Astrocyte (in vitro differentiated cells and primary cell): ENCODE results near the gene CD34. TPM values are rescaled to one million over a fixed set of nuclear protein-coding genes. Genes with fewer than 3 reads are reported as not detected.

Experiments used
- DNase-seq: peaks from one replicate; pipeline ENCODE4 v3.0.0-alpha.2; 2010; ENCODE audit warnings: low read depth
- FAIRE-seq: peaks from 2 replicates; lab custom pipeline; 2011; peaks lifted over from hg19 to GRCh38; lab: Jason Lieb, UNC
- H2AFZ ChIP-seq: 2 replicates; pipeline ENCODE4 v1.6.0; 2012; ENCODE audit warnings: low read depth, low read length, inconsistent platforms
- H3K27ac ChIP-seq: 2 replicates; pipeline ENCODE4 v1.5.1; 2011; ENCODE audit warnings: low read depth, low read length, inconsistent platforms
- H3K27me3 ChIP-seq: 2 replicates; pipeline ENCODE4 v1.6.0; 2011; ENCODE audit warnings: low read length, inconsistent platforms; ENCODE audit not compliant: insufficient read depth
- H3K36me3 ChIP-seq: 2 replicates; pipeline ENCODE4 v1.5.1; 2011; ENCODE audit warnings: low read length, inconsistent platforms; ENCODE audit not compliant: insufficient read depth
- H3K4me1 ChIP-seq: 2 replicates; pipeline ENCODE4 v1.5.1; 2011; ENCODE audit warnings: low read length, inconsistent platforms; ENCODE audit not compliant: insufficient read depth
- H3K4me2 ChIP-seq: 2 replicates; pipeline ENCODE4 v1.6.0; 2012; ENCODE audit warnings: low read length, inconsistent platforms
- H3K4me3 ChIP-seq: 2 replicates; pipeline ENCODE4 v1.5.1; 2011; ENCODE audit warnings: low read depth, mild to moderate bottlenecking, low read length, inconsistent platforms; ENCODE audit not compliant: insufficient read depth
- H3K79me2 ChIP-seq: 2 replicates; pipeline ENCODE4 v1.6.0; 2012; ENCODE audit warnings: mild to moderate bottlenecking, low read length, inconsistent platforms; ENCODE audit not compliant: insufficient read depth
- H3K9ac ChIP-seq: 2 replicates; pipeline ENCODE4 v1.6.0; 2012; ENCODE audit warnings: mild to moderate bottlenecking, low read length, inconsistent platforms
- H3K9me3 ChIP-seq: 2 replicates; pipeline ENCODE4 v1.5.1; 2012; ENCODE audit warnings: low read depth, mild to moderate bottlenecking, low read length, inconsistent platforms; ENCODE audit not compliant: insufficient read depth
- H4K20me1 ChIP-seq: 2 replicates; pipeline ENCODE4 v1.6.0; 2012; ENCODE audit warnings: low read length, inconsistent platforms; ENCODE audit not compliant: insufficient read depth
- H3K27ac Mint-ChIP-seq: one replicate; pipeline ENCODE4 v1.8.0; 2021; ENCODE audit warnings: mild to moderate bottlenecking, mixed read lengths; ENCODE audit not compliant: unreplicated experiment
- H3K27me3 Mint-ChIP-seq: one replicate; pipeline ENCODE4 v1.8.0; 2021; ENCODE audit warnings: low read depth, mixed read lengths; ENCODE audit not compliant: unreplicated experiment
- H3K36me3 Mint-ChIP-seq: one replicate; pipeline ENCODE4 v1.8.0; 2021; ENCODE audit warnings: low read depth, mixed read lengths; ENCODE audit not compliant: unreplicated experiment
- H3K4me1 Mint-ChIP-seq: one replicate; pipeline ENCODE4 v1.8.0; 2021; ENCODE audit warnings: low read depth, mixed read lengths; ENCODE audit not compliant: unreplicated experiment
- H3K4me3 Mint-ChIP-seq: one replicate; pipeline ENCODE4 v1.8.0; 2021; ENCODE audit warnings: mild to moderate bottlenecking, moderate library complexity, mixed read lengths; ENCODE audit not compliant: unreplicated experiment
- H3K9me3 Mint-ChIP-seq: one replicate; pipeline ENCODE4 v1.8.0; 2021; ENCODE audit warnings: mild to moderate bottlenecking, mixed read lengths; ENCODE audit not compliant: unreplicated experiment
- EZH2 ChIP-seq: IDR thresholded peaks from 2 replicates; pipeline ENCODE4 v1.6.1; 2012; ENCODE audit warnings: mild to moderate bottlenecking, low read length, inconsistent platforms; ENCODE audit not compliant: insufficient read depth
- total RNA-seq: library from RNA; stranded (reverse); gene quantifications from 2 replicates; pipeline ENCODE4 v1.2.1, GENCODE V29; 2021
- TF ChIP-seq, protein P1 (sequence below): IDR thresholded peaks from 2 replicates; pipeline ENCODE4 v1.5.1; 2011; ENCODE audit warnings: low read depth, mild to moderate bottlenecking, inconsistent platforms, low read length, moderate library complexity; ENCODE audit not compliant: insufficient read depth

Gene CD34
- total RNA-seq, 1 donor from 2014 or later = 0.45 TPM

DNA sequence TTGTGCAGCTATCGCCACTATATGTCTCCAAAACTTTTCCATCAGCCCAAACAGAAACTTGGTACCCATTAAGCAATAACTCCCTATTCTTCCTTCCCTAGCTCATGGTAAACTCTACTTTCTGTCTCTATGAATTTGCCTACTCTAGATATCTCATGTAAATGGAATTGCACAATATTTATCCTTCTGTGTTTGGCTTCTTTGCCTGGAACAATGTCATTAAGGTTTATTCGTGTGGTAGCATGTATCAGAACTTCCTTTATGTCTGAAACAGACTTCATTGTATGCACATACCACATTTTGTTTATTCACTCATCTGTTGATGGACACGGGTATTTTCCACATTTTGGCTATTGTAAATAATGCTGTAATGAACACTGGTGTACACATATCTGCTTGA, 40.7 kb upstream of the CD34 start:
- no peak overlapping the region for H3K4me3 Mint-ChIP-seq
- no peak for FAIRE-seq

GRCh38 chr1:207950750-207951149, 39.8 kb upstream of the CD34 start:
- no peaks in the 10 kb centered on the region for H3K9me3 ChIP-seq
- Mint-ChIP-seq H3K36me3 (no peaks in the 10 kb centered on the region), H3K4me3 (no peak overlapping the region), H3K27me3 (peaks cover 12% of the 10 kb centered on the region), H3K27ac (no peak overlapping the region), H3K9me3 (peaks cover 6% of the 10 kb centered on the region), H3K4me1 (no peaks in the 10 kb centered on the region)
- H3K27me3 ChIP-seq = peaks cover 5% of the 10 kb centered on the region
- H3K27ac ChIP-seq = no peak overlapping the region
- DNase-seq = no peak
- no peaks in the 10 kb centered on the region for H3K36me3 ChIP-seq
- no peaks in the 10 kb centered on the region for H3K79me2 ChIP-seq
- no peak for TF ChIP-seq EZH2
- TF ChIP-seq, protein P1, sequence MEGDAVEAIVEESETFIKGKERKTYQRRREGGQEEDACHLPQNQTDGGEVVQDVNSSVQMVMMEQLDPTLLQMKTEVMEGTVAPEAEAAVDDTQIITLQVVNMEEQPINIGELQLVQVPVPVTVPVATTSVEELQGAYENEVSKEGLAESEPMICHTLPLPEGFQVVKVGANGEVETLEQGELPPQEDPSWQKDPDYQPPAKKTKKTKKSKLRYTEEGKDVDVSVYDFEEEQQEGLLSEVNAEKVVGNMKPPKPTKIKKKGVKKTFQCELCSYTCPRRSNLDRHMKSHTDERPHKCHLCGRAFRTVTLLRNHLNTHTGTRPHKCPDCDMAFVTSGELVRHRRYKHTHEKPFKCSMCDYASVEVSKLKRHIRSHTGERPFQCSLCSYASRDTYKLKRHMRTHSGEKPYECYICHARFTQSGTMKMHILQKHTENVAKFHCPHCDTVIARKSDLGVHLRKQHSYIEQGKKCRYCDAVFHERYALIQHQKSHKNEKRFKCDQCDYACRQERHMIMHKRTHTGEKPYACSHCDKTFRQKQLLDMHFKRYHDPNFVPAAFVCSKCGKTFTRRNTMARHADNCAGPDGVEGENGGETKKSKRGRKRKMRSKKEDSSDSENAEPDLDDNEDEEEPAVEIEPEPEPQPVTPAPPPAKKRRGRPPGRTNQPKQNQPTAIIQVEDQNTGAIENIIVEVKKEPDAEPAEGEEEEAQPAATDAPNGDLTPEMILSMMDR = no peak
- no peak overlapping the region for H3K4me3 ChIP-seq
- H3K4me2 ChIP-seq = no peak overlapping the region
- no peaks in the 10 kb centered on the region for H3K4me1 ChIP-seq
- H4K20me1 ChIP-seq = no peaks in the 10 kb centered on the region
- no peak for FAIRE-seq
- H2AFZ ChIP-seq = no peak overlapping the region
- H3K9ac ChIP-seq = no peak overlapping the region

More for the DNA sequence above, 40.7 kb upstream of the CD34 start:
- Histone ChIP-seq H3K9ac (no peak overlapping the region), H4K20me1 (no peaks in the 10 kb centered on the region), H3K36me3 (no peaks in the 10 kb centered on the region), H3K4me3 (no peak overlapping the region), H3K9me3 (no peaks in the 10 kb centered on the region), H3K27me3 (peaks cover 5% of the 10 kb centered on the region), H3K27ac (no peak overlapping the region), H2AFZ (no peak overlapping the region), H3K4me2 (no peak overlapping the region), H3K4me1 (no peaks in the 10 kb centered on the region), H3K79me2 (no peaks in the 10 kb centered on the region)
- peaks cover 18% of the 10 kb centered on the region for H3K27me3 Mint-ChIP-seq
- no peak for DNase-seq
- no peak overlapping the region for H3K27ac Mint-ChIP-seq
- peaks cover 10% of the 10 kb centered on the region for H3K9me3 Mint-ChIP-seq
- no peaks in the 10 kb centered on the region for H3K4me1 Mint-ChIP-seq
- no peaks in the 10 kb centered on the region for H3K36me3 Mint-ChIP-seq
- TF ChIP-seq, protein P1 = no peak
- no peak for TF ChIP-seq EZH2

- no peak for DNase-seq
- Mint-ChIP-seq H3K4me1 (no peaks in the 10 kb centered on the region), H3K27ac (no peak overlapping the region), H3K4me3 (no peak overlapping the region), H3K36me3 (no peaks in the 10 kb centered on the region), H3K9me3 (peaks cover 3% of the 10 kb centered on the region), H3K27me3 (peaks cover 5% of the 10 kb centered on the region)
- Histone ChIP-seq H3K36me3 (no peaks in the 10 kb centered on the region), H3K9me3 (no peaks in the 10 kb centered on the region), H3K9ac (no peak overlapping the region), H2AFZ (no peak overlapping the region), H3K79me2 (no peaks in the 10 kb centered on the region), H4K20me1 (no peaks in the 10 kb centered on the region), H3K27ac (no peak overlapping the region), H3K27me3 (peaks cover 5% of the 10 kb centered on the region), H3K4me3 (no peak overlapping the region), H3K4me2 (no peak overlapping the region), H3K4me1 (peaks cover 2% of the 10 kb centered on the region)
- no peak for FAIRE-seq
- no peak for TF ChIP-seq EZH2
- TF ChIP-seq, protein P1 = no peak
Observed at GRCh38 chr1:207949571-207950195, 38.8 kb upstream of the CD34 start.
